ENCODE measurements around the gene GAS2L2.

DNA sequence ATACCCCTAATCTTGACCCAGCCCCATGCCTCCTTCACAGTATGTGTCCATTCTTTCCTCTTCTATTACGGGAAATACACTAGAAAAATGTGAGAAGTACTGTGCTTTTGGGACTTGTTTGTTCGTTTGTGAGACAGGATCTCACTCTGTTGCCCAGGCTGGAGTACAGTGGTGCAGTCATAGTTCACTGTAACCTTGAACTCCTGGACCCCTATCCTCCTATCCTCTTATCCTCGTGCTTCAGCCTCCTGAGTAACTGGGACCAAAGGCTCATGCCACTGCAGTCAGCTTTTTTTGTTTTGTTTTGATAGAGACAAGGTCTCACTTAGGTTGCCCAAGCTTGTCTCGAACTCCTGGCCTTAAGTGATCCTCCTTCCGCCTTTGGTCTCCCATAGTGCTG lies 51.5 kb downstream of the GAS2L2 start:
- TF ChIP-seq, protein P1, sequence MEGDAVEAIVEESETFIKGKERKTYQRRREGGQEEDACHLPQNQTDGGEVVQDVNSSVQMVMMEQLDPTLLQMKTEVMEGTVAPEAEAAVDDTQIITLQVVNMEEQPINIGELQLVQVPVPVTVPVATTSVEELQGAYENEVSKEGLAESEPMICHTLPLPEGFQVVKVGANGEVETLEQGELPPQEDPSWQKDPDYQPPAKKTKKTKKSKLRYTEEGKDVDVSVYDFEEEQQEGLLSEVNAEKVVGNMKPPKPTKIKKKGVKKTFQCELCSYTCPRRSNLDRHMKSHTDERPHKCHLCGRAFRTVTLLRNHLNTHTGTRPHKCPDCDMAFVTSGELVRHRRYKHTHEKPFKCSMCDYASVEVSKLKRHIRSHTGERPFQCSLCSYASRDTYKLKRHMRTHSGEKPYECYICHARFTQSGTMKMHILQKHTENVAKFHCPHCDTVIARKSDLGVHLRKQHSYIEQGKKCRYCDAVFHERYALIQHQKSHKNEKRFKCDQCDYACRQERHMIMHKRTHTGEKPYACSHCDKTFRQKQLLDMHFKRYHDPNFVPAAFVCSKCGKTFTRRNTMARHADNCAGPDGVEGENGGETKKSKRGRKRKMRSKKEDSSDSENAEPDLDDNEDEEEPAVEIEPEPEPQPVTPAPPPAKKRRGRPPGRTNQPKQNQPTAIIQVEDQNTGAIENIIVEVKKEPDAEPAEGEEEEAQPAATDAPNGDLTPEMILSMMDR (IDR thresholded peaks at IDR 0.05; ENCODE audit: low read depth, low read length) = no peak
- no peak for TF ChIP-seq EZH2phosphoT487 (IDR thresholded peaks at IDR 0.05; ENCODE audit: low read depth)
